ENCODE data around the gene NT5DC1.

DNA sequence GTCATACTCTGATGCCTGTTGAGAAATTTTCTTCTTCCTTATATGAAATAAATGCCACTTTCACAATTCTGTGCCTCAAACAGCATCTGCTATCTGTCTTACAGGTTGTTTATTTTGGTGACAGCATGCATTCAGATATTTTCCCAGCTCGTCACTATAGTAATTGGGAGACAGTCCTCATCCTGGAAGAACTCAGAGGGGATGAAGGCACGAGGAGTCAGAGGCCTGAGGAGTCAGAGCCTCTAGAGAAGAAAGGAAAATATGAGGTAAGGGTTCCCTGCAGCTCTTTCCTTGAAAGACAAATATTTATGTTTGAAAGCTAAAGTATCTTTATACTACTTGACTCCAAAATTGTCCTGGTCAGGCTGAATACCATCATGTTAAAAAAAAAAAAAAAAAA lies 137.4 kb downstream of the NT5DC1 start:
- TF ChIP-seq POLR2A (IDR thresholded peaks at IDR 0.05) = no peak
- TF ChIP-seq, protein P1, sequence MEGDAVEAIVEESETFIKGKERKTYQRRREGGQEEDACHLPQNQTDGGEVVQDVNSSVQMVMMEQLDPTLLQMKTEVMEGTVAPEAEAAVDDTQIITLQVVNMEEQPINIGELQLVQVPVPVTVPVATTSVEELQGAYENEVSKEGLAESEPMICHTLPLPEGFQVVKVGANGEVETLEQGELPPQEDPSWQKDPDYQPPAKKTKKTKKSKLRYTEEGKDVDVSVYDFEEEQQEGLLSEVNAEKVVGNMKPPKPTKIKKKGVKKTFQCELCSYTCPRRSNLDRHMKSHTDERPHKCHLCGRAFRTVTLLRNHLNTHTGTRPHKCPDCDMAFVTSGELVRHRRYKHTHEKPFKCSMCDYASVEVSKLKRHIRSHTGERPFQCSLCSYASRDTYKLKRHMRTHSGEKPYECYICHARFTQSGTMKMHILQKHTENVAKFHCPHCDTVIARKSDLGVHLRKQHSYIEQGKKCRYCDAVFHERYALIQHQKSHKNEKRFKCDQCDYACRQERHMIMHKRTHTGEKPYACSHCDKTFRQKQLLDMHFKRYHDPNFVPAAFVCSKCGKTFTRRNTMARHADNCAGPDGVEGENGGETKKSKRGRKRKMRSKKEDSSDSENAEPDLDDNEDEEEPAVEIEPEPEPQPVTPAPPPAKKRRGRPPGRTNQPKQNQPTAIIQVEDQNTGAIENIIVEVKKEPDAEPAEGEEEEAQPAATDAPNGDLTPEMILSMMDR (IDR thresholded peaks at IDR 0.05) = no peak

Measured in tibial nerve (tissue), 3 donors.